DMS153 treated with DMSO at 0.1 percent for 48 hours (cell line): ENCODE data around the gene EPHB2.
A peak's percentile ranks its signal among the peaks of the same experiment; 100 is the strongest.

Experiments used
- DNase-seq: peaks from one replicate; lab custom pipeline; 2025; ENCODE audit not compliant: unreplicated experiment; lab: John Stamatoyannopoulos, UW

The EPHB2 gene

GRCh38 chr1:22908880-22909426, 198.3 kb downstream of the EPHB2 start:
- DNase-seq = no peak

GRCh38 chr1:22910286-22910685, 199.6 kb downstream of the EPHB2 start:
- no peak for DNase-seq

- no peak for DNase-seq
These were observed 200.5 kb downstream of the EPHB2 start for GRCh38 chr1:22910986-22911651.

DNA sequence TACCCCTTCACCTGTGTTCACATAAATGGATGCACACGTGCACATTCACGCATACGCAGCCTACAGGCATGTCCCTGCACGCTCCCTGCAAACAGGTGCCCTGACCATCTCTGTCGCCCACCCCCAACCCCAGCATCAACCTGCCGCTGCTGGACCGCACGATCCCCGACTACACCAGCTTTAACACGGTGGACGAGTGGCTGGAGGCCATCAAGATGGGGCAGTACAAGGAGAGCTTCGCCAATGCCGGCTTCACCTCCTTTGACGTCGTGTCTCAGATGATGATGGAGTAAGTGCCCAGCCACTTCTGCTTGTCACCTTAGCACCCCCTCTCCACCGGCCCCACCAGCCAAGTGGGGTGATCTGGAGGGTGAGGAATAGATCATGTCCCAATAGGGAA, 201.7 kb downstream of the EPHB2 start:
- no peak for DNase-seq

- no peak for DNase-seq
These were observed 202.9 kb downstream of the EPHB2 start for GRCh38 chr1:22913421-22914141.

DNA sequence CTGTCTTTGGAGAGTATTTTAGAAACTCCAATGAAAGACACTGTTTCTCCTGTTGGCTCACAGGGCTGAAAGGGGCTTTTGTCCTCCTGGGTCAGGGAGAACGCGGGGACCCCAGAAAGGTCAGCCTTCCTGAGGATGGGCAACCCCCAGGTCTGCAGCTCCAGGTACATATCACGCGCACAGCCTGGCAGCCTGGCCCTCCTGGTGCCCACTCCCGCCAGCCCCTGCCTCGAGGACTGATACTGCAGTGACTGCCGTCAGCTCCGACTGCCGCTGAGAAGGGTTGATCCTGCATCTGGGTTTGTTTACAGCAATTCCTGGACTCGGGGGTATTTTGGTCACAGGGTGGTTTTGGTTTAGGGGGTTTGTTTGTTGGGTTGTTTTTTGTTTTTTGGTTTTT, 203.5 kb downstream of the EPHB2 start:
- no peak for DNase-seq

DNA sequence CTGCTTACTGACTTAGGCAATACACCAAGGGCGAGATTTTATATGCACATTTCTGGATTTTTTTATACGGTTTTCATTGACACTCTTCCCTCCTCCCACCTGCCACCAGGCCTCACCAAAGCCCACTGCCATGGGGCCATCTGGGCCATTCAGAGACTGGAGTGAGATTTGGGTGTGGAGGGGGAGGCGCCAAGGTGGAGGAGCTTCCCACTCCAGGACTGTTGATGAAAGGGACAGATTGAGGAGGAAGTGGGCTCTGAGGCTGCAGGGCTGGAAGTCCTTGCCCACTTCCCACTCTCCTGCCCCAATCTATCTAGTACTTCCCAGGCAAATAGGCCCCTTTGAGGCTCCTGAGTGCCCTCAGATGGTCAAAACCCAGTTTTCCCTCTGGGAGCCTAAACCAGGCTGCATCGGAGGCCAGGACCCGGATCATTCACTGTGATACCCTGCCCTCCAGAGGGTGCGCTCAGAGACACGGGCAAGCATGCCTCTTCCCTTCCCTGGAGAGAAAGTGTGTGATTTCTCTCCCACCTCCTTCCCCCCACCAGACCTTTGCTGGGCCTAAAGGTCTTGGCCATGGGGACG, 204.1 kb downstream of the EPHB2 start:
- DNase-seq = no peak

DNA sequence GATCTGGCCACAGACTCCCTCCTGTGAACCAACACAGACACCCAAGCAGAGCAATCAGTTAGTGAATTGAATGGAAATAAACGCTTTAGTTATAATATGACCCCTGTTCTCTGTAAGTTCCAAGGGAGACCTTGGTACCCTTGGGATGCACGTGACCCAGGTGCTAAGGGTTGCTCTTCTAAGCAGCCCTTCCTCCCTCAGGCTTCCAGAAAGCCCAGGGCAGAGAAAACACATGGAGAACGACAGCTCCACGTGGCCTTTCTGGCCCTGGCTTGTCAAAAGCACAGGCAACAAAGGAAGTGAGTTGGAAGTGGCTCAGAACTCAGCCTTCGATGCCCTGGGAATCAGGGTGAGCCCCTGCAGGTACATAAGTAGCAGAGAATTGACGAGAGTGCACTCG, 204.6 kb downstream of the EPHB2 start:
- no peak for DNase-seq

- no peak for DNase-seq
These were observed 205.3 kb downstream of the EPHB2 start for GRCh38 chr1:22915816-22916470.

DNA sequence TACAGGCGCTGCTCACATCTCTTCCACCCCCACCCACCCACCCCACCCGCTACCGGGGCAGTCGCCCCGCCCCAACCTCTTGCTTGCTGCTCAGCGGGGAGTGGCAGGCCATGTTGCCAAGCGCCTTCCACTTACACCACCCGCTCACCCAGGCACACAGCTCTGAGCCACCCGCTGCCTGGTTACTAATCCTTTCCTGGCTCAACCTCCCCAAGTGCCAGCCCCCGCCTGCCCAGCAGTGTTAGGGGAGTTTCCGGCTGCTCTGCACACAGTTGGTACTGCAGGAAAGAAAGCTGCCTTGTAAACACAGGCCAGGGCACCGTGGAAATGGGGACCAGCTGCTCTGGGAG, 205.8 kb downstream of the EPHB2 start:
- DNase-seq = peak; percentile 59

DNA sequence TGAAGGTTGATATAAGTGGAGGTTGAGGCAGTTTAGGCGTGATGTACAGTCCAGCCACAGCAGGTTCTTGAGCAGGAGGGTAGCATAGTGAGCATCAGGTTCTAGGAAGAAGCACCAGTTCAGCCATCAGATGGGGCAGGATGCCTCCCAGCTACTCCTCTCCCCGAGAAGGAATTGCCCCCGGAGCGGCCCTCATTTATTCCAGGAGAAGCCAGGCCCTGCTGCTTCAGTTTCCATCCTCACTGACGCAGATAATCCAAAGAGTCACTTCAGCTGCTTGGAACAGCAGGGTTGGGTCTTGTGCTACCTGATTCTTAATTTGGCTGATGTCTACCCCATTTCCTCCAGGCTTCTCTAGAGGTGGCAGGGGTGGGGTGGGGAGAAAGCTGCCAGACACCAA, 207.3 kb downstream of the EPHB2 start:
- no peak for DNase-seq

DNA sequence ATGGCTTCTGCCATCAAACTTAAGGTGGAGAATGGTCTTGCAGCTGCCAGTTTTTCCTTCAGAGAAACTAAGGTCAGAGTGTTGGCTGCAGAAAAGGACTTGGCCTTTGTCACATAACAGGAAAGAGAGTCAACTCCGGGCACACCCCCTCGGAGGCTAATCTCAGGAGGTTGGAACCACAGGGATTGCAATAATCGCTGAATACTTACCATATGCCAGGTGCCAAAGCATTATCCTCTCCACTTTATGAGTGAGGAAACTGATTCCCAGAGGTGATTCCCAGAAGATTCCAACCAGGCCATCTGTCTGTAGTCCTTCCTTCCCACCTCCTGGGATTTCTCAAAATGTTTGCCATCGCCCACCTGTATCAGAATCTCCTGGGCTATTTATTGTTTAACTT, 208.0 kb downstream of the EPHB2 start:
- no peak for DNase-seq

DNA sequence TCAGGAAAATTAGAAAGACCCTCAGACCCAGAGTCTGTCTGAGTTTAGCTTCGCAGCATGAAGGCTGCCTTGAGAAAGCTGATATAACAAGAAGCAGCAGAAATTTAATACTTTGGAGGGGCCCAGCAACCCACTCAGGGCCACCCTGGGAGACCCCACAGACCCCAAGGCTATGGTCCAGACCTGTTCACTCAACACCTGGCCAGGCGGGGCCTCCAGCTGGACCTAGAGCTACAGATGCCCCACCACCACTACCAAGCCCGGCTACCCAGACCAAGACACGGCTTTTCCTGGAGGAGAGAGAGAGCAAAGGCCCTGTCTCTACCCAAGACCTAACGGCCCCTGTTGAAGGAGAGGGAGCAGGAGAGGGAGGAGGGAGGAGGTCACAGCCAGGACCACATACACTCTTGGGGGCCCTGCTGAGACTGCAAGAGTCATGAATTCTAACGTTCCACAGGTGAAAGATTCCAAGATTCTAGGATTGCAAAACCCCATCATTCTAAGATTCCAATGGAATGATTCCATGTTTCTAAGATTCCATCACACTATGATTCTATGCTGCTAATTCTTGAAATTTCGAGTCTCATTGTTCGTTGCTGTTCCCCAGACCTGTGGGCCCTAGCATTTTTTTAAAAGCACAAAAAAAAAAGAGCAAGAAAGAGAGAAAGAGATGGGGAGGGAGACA, 208.8 kb downstream of the EPHB2 start:
- DNase-seq = no peak

DNA sequence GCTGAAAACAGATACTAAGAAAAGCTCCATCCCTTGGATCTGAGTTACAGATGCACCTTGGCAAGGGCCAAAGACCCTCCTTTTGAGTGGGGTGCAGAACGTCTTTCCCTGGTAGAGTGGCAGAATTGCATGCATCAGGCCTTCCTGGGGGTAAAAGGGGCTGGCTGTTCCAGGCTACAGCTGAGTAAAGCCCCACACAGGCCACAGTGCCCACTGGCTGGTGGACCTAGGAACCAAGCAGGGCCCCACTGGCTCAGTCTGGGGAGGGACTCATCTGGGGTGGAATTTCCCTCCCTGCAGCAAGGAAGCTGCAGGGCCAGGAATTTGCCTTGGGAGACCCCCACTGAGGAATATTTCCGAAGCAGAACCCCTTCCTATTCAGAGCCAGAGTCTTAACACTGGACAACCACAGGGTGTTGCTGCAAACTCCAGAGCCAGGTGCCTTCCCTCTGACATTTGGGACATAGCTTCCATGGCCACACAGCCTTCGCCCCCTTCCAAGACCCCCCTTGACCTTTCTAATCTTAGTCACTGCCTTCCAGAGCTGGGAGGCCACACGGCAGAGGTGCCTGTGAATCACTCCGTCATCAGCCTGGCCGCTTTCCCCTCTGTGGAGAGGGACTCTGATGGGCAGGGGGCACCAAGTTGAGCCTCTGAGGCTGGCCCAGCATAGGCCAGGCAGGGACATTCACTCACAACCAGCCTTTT, 209.5 kb downstream of the EPHB2 start:
- no peak for DNase-seq

DNA sequence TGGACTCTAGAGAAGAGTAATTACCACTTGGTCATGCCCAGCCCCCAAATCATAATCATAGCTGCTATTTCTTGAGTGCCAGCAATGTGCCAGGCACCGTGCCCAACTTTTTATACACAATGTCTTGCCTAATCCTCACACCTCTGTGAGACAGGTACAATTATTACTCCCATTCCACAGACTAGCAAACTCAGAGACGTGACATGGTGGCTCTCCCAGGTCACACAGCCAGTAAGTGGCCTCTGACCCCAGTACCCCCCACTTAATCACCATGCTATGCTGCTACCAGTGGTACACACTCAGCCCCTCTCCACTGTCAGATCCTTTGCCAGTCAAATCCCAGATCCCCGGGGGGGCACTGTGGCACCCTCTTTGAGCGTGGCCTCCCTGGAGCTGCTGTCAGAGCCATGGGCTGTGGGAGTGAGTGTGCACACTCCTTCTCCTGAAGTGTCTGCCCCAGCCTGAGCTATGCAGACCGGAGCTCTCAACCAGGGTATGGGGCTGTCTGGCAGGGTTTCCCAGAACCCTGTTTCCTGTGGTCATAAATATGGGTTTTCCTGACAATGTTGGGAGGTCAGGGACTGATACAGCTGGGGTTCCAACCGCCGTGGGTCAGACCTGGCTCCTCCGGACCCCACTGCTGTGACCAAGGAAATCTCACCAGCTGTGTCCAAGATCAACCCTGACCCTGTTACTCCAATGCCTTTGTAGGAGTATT, 210.3 kb downstream of the EPHB2 start:
- no peak for DNase-seq

DNA sequence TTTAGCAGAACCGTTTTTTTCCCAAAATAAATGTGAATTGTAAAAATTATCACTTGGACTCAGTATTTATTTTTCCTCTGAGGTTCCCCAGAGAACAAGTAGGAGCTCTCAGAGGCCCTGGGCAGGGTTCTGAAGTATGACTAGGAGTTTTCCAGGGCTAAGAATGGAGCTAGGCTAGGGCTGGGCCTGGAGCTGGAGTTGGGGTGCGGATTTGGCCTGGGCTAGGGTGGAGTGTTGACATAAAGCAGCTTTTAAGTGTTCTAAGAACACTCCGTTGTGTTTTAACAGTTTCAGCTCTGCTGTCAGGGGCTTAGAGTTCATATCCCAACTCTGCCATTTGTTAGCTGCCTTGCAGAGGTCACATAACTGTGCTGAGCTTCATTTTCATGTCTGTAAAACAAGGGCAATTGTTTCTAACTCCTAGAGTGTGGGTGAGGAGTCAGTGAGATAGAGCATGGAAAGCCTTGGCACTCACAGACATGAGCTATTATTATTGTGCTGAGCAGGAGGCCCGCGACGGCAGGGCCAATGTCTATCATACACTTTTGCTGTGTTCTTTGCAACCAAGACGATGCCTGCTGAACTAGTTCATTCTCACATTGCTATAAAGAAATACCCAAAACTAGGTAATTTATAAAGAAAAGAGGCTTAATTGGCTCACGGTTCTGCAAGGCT, 210.9 kb downstream of the EPHB2 start:
- DNase-seq = no peak

- DNase-seq = no peak
These were observed 212.0 kb downstream of the EPHB2 start for GRCh38 chr1:22922640-22923039.

DNA sequence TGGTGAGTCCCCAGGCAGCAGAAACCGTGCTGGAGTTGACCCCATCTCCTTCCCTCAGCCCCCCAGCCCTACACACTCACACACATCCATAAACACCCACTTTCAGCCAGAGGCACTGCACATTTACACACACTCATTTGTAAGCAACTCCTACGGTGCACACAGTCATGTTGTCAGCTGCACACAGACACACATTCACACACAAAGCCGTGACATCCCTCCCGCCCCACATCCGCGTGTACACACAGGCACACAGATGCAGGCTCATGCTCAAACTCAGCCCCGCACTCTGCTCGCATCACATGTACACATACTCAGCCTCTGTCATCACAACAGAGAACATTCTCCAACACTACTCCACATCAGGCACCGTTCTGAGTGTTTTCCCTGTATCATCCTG, 214.5 kb downstream of the EPHB2 start:
- no peak for DNase-seq

GRCh38 chr1:22930240-22930912, 219.7 kb downstream of the EPHB2 start:
- DNase-seq = no peak
